Type B pancreatic cell (in vitro differentiated cells): ENCODE data around the gene GDPD5. TPM values are rescaled to one million over a fixed set of nuclear protein-coding genes. Genes with fewer than 3 reads are reported as not detected.

Experiments used
- DNase-seq: peaks from one replicate; pipeline ENCODE4 v3.0.0; 2021; ENCODE audit warnings: mixed read lengths; ENCODE audit not compliant: unreplicated experiment; ENCODE audit errors: extremely low spot score
- H3K27ac Mint-ChIP-seq: 2 replicates; pipeline ENCODE4 v1.8.0; 2021; ENCODE audit warnings: mild to moderate bottlenecking, mixed read lengths
- H3K27me3 Mint-ChIP-seq: 2 replicates; pipeline ENCODE4 v1.8.0; 2021; ENCODE audit warnings: mixed read lengths
- H3K36me3 Mint-ChIP-seq: 2 replicates; pipeline ENCODE4 v1.8.0; 2021; ENCODE audit warnings: mixed read lengths
- H3K4me1 Mint-ChIP-seq: one replicate; pipeline ENCODE4 v1.8.0; 2021; ENCODE audit warnings: mixed read lengths; ENCODE audit not compliant: unreplicated experiment
- H3K4me3 Mint-ChIP-seq: 2 replicates; pipeline ENCODE4 v1.8.0; 2021; ENCODE audit warnings: mild to moderate bottlenecking, mixed read lengths
- H3K9me3 Mint-ChIP-seq: 2 replicates; pipeline ENCODE4 v1.8.0; 2021; ENCODE audit warnings: mixed read lengths
- total RNA-seq: library from RNA; stranded (reverse); gene quantifications from 2 replicates; pipeline ENCODE4 v1.2.1, GENCODE V29; 2021; ENCODE audit warnings: low replicate concordance
- TF ChIP-seq, protein P1 (sequence below): fragments of 200-600 bp; sonication (generic); conservative IDR thresholded peaks from 2 replicates; pipeline ENCODE4 v1.5.0; 2021; ENCODE audit warnings: antibody characterized with exemption, mild to moderate bottlenecking

The GDPD5 gene
- total RNA-seq, 1 donor from 2014 or later = 11.3 TPM

DNA sequence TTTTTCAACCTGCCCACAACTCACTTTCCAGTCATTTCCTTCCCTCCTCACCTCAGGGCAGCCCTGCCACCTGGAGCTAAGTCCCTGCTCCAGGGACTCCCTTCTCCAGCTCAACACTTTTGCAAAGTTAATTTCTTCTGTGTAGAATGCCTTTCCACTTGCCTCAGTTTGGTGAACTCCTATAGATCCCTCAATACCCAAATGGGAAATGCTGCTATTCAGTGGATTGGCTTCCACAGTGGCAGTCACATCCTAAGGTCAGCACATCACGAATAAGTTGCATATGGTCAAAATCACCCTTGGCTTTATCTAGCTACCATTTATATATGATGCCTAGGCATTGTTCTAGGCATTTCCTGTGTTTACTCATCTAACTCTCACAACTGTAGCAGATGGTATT, 23.6 kb downstream of the GDPD5 start:
- no peaks in the 10 kb centered on the region for H3K36me3 Mint-ChIP-seq
- no peak overlapping the region for H3K27ac Mint-ChIP-seq
- no peak for DNase-seq
- no peaks in the 10 kb centered on the region for H3K27me3 Mint-ChIP-seq
- peaks cover 9% of the 10 kb centered on the region for H3K4me1 Mint-ChIP-seq
- H3K9me3 Mint-ChIP-seq = no peaks in the 10 kb centered on the region
- TF ChIP-seq, protein P1, sequence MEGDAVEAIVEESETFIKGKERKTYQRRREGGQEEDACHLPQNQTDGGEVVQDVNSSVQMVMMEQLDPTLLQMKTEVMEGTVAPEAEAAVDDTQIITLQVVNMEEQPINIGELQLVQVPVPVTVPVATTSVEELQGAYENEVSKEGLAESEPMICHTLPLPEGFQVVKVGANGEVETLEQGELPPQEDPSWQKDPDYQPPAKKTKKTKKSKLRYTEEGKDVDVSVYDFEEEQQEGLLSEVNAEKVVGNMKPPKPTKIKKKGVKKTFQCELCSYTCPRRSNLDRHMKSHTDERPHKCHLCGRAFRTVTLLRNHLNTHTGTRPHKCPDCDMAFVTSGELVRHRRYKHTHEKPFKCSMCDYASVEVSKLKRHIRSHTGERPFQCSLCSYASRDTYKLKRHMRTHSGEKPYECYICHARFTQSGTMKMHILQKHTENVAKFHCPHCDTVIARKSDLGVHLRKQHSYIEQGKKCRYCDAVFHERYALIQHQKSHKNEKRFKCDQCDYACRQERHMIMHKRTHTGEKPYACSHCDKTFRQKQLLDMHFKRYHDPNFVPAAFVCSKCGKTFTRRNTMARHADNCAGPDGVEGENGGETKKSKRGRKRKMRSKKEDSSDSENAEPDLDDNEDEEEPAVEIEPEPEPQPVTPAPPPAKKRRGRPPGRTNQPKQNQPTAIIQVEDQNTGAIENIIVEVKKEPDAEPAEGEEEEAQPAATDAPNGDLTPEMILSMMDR = no peak
- H3K4me3 Mint-ChIP-seq = no peak overlapping the region

DNA sequence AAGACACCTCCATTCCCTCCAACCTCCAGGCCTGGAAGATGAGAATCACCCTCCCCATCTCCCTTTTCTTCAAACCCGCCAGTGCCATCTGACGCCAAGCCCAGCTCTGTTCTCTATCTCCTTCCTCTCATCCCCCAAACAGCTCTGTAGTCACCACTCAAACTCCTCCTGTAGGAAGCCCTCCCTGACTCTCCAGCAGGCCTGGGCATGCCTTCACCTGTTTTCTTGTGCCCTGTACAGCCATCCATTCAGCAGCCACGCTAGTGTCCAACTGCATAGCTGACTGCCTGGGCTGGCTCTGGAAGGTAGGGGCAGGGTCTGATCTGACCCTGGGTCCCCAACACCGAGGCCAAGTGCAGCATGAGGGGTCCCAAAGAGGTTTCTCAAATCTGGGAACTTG, 25.0 kb downstream of the GDPD5 start:
- no peaks in the 10 kb centered on the region for H3K27me3 Mint-ChIP-seq
- no peaks in the 10 kb centered on the region for H3K9me3 Mint-ChIP-seq
- H3K36me3 Mint-ChIP-seq = no peaks in the 10 kb centered on the region
- peaks cover 3% of the 10 kb centered on the region for H3K4me1 Mint-ChIP-seq
- TF ChIP-seq, protein P1 = no peak
- no peak overlapping the region for H3K4me3 Mint-ChIP-seq
- H3K27ac Mint-ChIP-seq = no peak overlapping the region
- DNase-seq = no peak

DNA sequence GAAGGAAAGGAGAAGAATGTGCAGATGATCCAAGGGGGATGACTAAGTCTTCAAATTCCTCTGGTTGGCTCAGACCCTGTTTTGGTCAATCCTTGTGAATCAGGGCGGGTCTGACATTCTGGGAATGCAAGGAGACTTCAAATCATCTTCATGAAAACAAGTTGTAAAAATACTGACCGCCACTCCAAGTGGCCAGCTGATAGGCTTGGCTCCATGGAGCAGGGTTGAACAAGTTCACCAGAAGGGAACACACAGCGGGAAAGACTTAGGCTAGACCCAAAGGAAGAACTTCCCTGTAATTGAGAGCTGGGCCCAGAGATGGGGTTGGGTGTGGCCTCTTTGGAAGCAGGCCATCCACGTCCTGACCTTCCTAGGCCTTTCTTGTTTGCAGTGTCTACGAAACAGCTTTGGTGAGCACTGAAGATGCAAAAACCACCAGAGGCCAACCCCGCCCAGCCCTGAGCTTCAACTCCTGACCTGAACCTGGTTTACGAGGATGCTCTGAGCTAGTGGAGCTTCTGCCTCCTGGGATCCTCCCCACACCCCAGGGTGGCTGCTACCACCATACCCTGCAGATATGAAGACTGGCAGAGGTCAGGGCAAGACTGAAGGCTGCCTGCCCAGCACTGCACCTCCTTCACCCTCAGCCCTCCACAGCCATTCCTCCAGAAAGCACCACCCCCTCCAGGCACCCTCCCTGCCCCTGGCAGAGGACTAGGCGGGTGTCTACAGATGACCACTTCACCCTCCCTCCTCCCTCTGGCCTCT, 26.1 kb downstream of the GDPD5 start:
- no peak for DNase-seq
- Mint-ChIP-seq H3K27me3 (no peaks in the 10 kb centered on the region), H3K4me3 (no peak overlapping the region), H3K36me3 (no peaks in the 10 kb centered on the region), H3K9me3 (no peaks in the 10 kb centered on the region), H3K27ac (no peak overlapping the region), H3K4me1 (no peaks in the 10 kb centered on the region)
- TF ChIP-seq, protein P1 = no peak

DNA sequence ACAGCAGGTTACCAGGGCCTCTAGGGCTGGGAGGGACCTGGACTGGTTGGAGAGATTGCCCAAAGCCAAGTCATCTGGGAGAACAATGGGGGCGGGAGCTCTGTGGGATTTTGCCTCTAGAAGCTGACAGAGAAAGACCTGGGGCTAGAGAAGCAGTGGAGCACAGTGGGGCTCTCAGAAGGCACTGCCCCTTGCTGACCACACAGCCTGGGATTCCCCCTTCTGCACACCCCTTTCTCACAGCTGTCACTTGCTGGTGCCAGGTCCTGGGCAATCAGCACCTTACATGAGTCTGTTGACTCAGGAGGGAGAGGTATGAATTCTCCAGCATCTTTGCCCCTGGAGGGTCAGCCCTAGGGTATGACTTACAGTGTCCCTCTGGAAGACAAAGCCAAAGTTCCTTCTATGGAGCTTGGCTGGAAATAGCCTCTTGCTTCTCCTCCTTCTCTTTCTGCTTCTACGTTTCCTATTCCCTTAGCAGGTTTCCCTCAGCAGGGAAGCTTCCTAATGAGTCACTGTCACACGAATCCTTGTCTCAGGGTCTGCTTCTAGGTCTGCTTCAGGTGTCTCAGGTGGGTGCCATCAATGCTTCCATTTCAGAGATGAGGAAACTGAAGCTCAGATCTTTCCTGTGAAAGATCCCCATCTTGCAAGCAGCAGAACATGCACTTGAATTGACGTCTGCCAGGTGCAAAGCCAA, 27.0 kb downstream of the GDPD5 start:
- Mint-ChIP-seq H3K9me3 (no peaks in the 10 kb centered on the region), H3K4me3 (no peak overlapping the region), H3K27ac (no peak overlapping the region), H3K36me3 (no peaks in the 10 kb centered on the region), H3K27me3 (no peaks in the 10 kb centered on the region), H3K4me1 (no peaks in the 10 kb centered on the region)
- TF ChIP-seq, protein P1 = no peak
- no peak for DNase-seq

DNA sequence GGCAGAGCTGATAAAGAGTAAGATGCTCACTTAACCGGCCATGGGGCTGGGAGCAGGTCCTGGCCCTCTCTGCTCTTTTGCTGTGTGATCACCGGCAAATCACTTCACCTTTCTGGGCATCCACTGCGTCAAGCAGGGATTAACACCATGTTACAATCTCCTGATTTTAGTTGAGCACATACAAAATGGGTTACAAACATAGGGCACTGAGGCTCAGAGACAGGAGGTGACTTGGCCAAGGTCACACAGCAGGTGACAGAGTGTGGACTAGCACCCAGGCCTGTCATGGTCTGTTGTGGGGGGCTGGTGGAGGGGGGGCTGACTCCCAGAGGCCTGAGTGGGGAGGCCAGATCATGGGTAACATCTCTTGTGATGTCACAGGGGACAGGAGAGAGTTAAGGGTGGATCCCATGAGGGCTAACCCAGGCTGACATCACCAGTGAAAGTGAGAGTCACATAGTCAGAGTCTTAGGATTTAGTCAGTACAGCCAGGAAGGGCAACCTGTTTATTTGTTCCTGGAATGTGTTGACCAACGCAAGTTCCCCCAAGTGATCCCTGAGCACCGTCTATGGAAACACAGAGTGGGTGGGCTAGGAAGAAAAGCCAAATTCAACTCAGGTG, 27.8 kb downstream of the GDPD5 start:
- Mint-ChIP-seq H3K4me1 (peaks cover 4% of the 10 kb centered on the region), H3K4me3 (no peak overlapping the region), H3K27ac (no peak overlapping the region), H3K27me3 (no peaks in the 10 kb centered on the region), H3K9me3 (no peaks in the 10 kb centered on the region), H3K36me3 (no peaks in the 10 kb centered on the region)
- no peak for DNase-seq
- TF ChIP-seq, protein P1 = no peak
